ENCODE data around the gene DLL4. TPM values are rescaled to one million over a fixed set of nuclear protein-coding genes. Genes with fewer than 3 reads are reported as not detected.

DLL4 gene
- polyA plus RNA-seq, 4 donors, result 0.81 to 14.4 (median 7.3) TPM

DNA sequence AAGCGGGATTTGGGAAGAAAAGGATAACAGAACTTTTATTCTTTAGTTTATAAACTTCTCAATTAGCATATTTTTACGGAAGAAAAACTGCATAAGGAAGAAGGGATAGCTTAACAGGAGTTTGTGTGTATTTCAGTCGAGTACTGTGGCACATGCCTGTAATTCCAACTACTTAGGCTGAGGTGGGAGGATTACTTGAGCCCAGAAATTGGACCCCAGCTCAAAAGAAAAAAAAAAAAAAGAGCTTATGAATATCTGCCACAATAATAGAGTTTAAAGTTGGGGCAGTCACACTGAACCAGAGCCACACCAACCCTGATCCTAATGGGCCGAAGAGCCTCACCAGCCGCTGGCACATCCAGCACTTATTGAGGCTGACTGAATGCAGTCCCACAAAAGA is 55.3 kb downstream of the DLL4 start:
- Histone ChIP-seq H3K27ac (ENCODE audit: low read depth in 1 of 3, low read length in 2 of 3) (no peak overlapping the region), H3K4me3 (ENCODE audit: low read depth in 1 of 3, low read length in 3 of 3) (no peak overlapping the region), H3K27me3 (ENCODE audit: control insufficient read depth in 3 of 3, insufficient read depth in 3 of 3, low read length in 3 of 3) (no peaks in the 10 kb centered on the region), H3K9me3 (ENCODE audit: control insufficient read depth in 2 of 2, insufficient read depth in 1 of 2, low read depth in 1 of 2, low read length in 1 of 2) (no peaks in the 10 kb centered on the region), H3K36me3 (ENCODE audit: control insufficient read depth in 3 of 3, insufficient read depth in 2 of 3, low read depth in 1 of 3, low read length in 3 of 3) (peaks cover 51 to 67% (median 57%) of the 10 kb centered on the region in 3 donors), H3K4me1 (ENCODE audit: control insufficient read depth in 3 of 3, insufficient read depth in 2 of 3, low read depth in 1 of 3, low read length in 2 of 3) (no peaks in the 10 kb centered on the region)
- FAIRE-seq, result no peak
- no peak for DNase-seq
- 88 to 96% (median 95%) methylated on average over 5 of the region's 5 CpGs for WGBS, 3 donors

DNA sequence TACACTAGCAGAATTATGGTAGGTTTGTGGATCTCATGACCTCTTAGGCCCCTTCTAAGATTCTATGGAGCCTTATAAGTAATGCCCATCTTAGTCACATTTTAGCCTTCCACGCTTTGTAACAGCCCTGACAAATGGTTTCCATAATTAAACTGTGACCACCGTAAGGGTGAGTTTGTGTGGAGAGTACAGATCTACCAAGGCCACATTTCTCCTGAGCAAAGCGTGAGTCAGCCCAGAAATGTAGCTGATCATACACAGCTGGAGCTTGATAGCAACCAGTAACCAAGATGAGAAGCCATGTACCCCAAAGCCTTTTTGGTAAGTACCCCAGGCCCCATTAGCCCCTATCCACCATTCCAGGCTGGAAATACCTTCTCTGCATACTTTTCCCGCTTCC is 55.8 kb downstream of the DLL4 start:
- DNase-seq (no peak), FAIRE-seq (no peak)
- no peaks in the 10 kb centered on the region for H3K9me3 ChIP-seq (ENCODE audit: control insufficient read depth in 2 of 2, insufficient read depth in 1 of 2, low read depth in 1 of 2, low read length in 1 of 2)
- H3K4me1 ChIP-seq (ENCODE audit: control insufficient read depth in 3 of 3, insufficient read depth in 2 of 3, low read depth in 1 of 3, low read length in 2 of 3), result no peaks in the 10 kb centered on the region
- H3K4me3 ChIP-seq (ENCODE audit: low read depth in 1 of 3, low read length in 3 of 3), result no peak overlapping the region
- 93 to 97% (median 95%) methylated on average over 4 of the region's 4 CpGs for WGBS, 3 donors
- no peaks in the 10 kb centered on the region for H3K27me3 ChIP-seq (ENCODE audit: control insufficient read depth in 3 of 3, insufficient read depth in 3 of 3, low read length in 3 of 3)
- no peak overlapping the region for H3K27ac ChIP-seq (ENCODE audit: low read depth in 1 of 3, low read length in 2 of 3)
- peaks cover 47 to 63% (median 52%) of the 10 kb centered on the region in 3 donors for H3K36me3 ChIP-seq (ENCODE audit: control insufficient read depth in 3 of 3, insufficient read depth in 2 of 3, low read depth in 1 of 3, low read length in 3 of 3)

DNA sequence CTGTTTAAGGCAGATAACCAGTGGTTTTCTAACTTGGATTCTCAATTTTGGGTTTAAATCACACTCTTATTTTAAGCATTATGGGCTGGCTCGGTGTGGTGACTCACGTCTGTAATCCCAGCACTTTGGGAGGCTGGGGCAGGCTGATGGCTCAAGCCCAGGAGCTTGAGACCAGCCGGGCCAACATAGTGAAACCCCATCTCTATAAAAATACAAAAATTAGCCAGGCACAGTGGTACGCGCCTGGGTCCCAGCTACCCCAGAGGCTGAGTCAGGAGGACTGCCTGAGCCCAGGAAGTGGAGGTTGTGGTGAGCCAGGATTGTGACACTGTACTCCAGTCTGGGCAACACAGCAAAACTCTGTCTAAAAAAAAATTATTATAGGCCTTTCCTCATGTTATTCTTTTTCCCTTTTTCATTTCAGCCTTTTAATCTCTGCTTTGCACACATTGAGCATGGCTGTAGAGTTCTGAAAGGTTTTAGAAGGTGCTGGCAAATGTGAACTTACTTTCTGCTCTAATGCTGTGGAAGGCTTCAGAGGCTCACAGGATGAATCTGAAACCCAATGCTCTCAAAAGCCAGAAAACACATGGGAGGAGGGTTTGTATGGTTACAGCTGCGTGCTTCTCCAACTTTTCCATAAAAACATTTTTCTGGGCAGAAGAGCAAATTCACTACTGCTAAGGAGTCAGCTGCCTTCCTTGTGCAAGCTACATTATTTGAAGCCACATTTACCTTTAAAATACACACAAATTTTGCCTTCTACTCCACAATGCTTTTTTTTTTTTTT is 56.6 kb downstream of the DLL4 start:
- 91 to 94% (median 93%) methylated on average over 6 of the region's 6 CpGs for WGBS, 3 donors
- DNase-seq (no peak), FAIRE-seq (no peak)
- Histone ChIP-seq H3K27ac (ENCODE audit: low read depth in 1 of 3, low read length in 2 of 3) (no peak overlapping the region), H3K27me3 (ENCODE audit: control insufficient read depth in 3 of 3, insufficient read depth in 3 of 3, low read length in 3 of 3) (no peaks in the 10 kb centered on the region), H3K9me3 (ENCODE audit: control insufficient read depth in 2 of 2, insufficient read depth in 1 of 2, low read depth in 1 of 2, low read length in 1 of 2) (no peaks in the 10 kb centered on the region), H3K4me1 (ENCODE audit: control insufficient read depth in 3 of 3, insufficient read depth in 2 of 3, low read depth in 1 of 3, low read length in 2 of 3) (no peaks in the 10 kb centered on the region), H3K36me3 (ENCODE audit: control insufficient read depth in 3 of 3, insufficient read depth in 2 of 3, low read depth in 1 of 3, low read length in 3 of 3) (peaks cover 42 to 57% (median 47%) of the 10 kb centered on the region in 3 donors), H3K4me3 (ENCODE audit: low read depth in 1 of 3, low read length in 3 of 3) (no peak overlapping the region)

DNA sequence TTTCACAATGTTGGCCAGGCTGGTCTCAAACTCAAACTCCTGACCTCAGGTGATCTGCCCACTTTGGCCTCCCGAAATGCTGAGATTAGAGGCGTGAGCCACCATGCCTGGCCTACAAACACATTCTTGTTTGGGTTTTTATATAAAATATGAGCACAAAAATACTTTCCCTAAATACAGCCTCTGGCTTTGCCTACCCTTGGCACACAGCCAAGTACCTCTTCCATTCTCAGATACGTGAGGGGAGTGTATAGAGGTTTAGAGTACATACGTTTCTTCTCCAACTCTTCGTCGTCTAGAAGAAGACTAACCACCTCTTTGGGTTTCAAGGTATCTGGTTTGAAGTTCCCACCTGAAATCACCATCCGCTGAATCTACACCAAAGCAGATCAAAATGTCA is 57.7 kb downstream of the DLL4 start:
- Histone ChIP-seq H3K9me3 (ENCODE audit: control insufficient read depth in 2 of 2, insufficient read depth in 1 of 2, low read depth in 1 of 2, low read length in 1 of 2) (no peaks in the 10 kb centered on the region), H3K27ac (ENCODE audit: low read depth in 1 of 3, low read length in 2 of 3) (no peak overlapping the region), H3K4me1 (ENCODE audit: control insufficient read depth in 3 of 3, insufficient read depth in 2 of 3, low read depth in 1 of 3, low read length in 2 of 3) (no peaks in the 10 kb centered on the region), H3K27me3 (ENCODE audit: control insufficient read depth in 3 of 3, insufficient read depth in 3 of 3, low read length in 3 of 3) (no peaks in the 10 kb centered on the region), H3K36me3 (ENCODE audit: control insufficient read depth in 3 of 3, insufficient read depth in 2 of 3, low read depth in 1 of 3, low read length in 3 of 3) (peaks cover 42 to 52% (median 42%) of the 10 kb centered on the region in 3 donors), H3K4me3 (ENCODE audit: low read depth in 1 of 3, low read length in 3 of 3) (no peak overlapping the region)
- DNase-seq (no peak), FAIRE-seq (no peak)
- WGBS, 3 donors, result 91 to 97% (median 94%) methylated on average over 7 of the region's 7 CpGs

DNA sequence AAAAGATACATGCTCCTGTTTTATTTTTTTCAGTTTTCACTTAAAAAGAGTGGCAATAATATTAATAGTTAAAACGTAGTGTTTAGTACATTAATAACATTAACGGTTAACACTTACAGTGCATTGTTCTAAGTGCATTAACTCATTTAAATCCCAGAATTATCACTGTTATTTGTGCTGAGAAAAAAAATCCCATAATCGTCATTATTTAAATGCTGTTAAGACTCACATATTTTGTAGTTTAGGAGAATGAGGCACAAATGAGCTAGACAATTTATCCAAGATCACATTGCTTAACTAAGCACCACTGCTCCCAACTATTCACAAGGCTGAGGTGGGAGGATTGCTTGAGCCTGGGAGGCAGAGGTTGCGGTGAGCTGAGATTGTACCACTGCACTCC is 59.0 kb downstream of the DLL4 start:
- no peak overlapping the region for H3K4me3 ChIP-seq (ENCODE audit: low read depth in 1 of 3, low read length in 3 of 3)
- no peaks in the 10 kb centered on the region for H3K27me3 ChIP-seq (ENCODE audit: control insufficient read depth in 3 of 3, insufficient read depth in 3 of 3, low read length in 3 of 3)
- H3K27ac ChIP-seq (ENCODE audit: low read depth in 1 of 3, low read length in 2 of 3), result no peak overlapping the region
- FAIRE-seq (no peak), DNase-seq (no peak)
- H3K36me3 ChIP-seq (ENCODE audit: control insufficient read depth in 3 of 3, insufficient read depth in 2 of 3, low read depth in 1 of 3, low read length in 3 of 3), result peaks cover 32 to 44% (median 38%) of the 10 kb centered on the region in 3 donors
- 93 to 96% (median 94%) methylated on average over 4 of the region's 4 CpGs for WGBS, 3 donors
- H3K9me3 ChIP-seq (ENCODE audit: control insufficient read depth in 2 of 2, insufficient read depth in 1 of 2, low read depth in 1 of 2, low read length in 1 of 2), result no peaks in the 10 kb centered on the region
- peaks cover 0 to 7% (median 0%) of the 10 kb centered on the region in 3 donors for H3K4me1 ChIP-seq (ENCODE audit: control insufficient read depth in 3 of 3, insufficient read depth in 2 of 3, low read depth in 1 of 3, low read length in 2 of 3)

Other genes starting within 250 kb of the DLL4 start
- 1 to 10 TPM in 3 of 4 donors, under 1 TPM in 1; 0.89 to 8.5 (median 5.1) TPM for gene RAD51, start 234.2 kb upstream of the DLL4 start, polyA plus RNA-seq
- 10 to 100 TPM; 36.6 to 80.8 (median 68.2) TPM for gene RMDN3, start 174.1 kb upstream of the DLL4 start, polyA plus RNA-seq
- 100 to 1,000 TPM in 3 of 4 donors, 10 to 100 TPM in 1; 96.7 to 222 (median 147) TPM for gene GCHFR, start 165.3 kb upstream of the DLL4 start, polyA plus RNA-seq
- gene C15orf62, start 159.4 kb upstream of the DLL4 start, polyA plus RNA-seq, result 1 to 10 TPM in 1 of 4 donors, under 1 TPM in 2, not detected in 1; 0.88 to 5.1 (median 0.89) TPM
- 10 to 100 TPM; 28.1 to 94.6 (median 44.1) TPM for gene ZFYVE19, start 122.3 kb upstream of the DLL4 start, polyA plus RNA-seq
- gene DNAJC17, start 121.9 kb upstream of the DLL4 start, polyA plus RNA-seq, result 10 to 100 TPM; 41.0 to 95.9 (median 59.1) TPM
- 100 to 1,000 TPM in 3 of 4 donors, 10 to 100 TPM in 1; 23.3 to 348 (median 226) TPM for gene PPP1R14D, start 100.6 kb upstream of the DLL4 start, polyA plus RNA-seq
- gene SPINT1, start 85.3 kb upstream of the DLL4 start, polyA plus RNA-seq, result 100 to 1,000 TPM in 3 of 4 donors, 10 to 100 TPM in 1; 85.0 to 258 (median 187) TPM
- gene RHOV, start 55.1 kb upstream of the DLL4 start, polyA plus RNA-seq, result 1 to 10 TPM in 3 of 4 donors, under 1 TPM in 1; 0.67 to 1.9 (median 1.6) TPM
- gene VPS18, start 34.9 kb upstream of the DLL4 start, polyA plus RNA-seq, result 10 to 100 TPM in 3 of 4 donors, 1 to 10 TPM in 1; 7.6 to 20.2 (median 10.7) TPM
- gene CHAC1, start 24.1 kb downstream of the DLL4 start, polyA plus RNA-seq, result 10 to 100 TPM in 1 of 4 donors, 1 to 10 TPM in 2, under 1 TPM in 1; 0.96 to 37.3 (median 5.0) TPM
- gene INO80, start 186.9 kb downstream of the DLL4 start, polyA plus RNA-seq, result 10 to 100 TPM in 2 of 4 donors, 1 to 10 TPM in 2; 6.9 to 18.7 (median 11.5) TPM